Muscle layer of duodenum (tissue), 2 donors: ENCODE data around the gene SIK2.
A peak's percentile ranks its signal among the peaks of the same experiment; 100 is the strongest.

Experiments used
- H3K27ac ChIP-seq: one replicate; pipeline ENCODE4 v1.7.0; 2013; ENCODE audit warnings: mild to moderate bottlenecking, low read length
- H3K27me3 ChIP-seq: one replicate; pipeline ENCODE4 v1.7.0; 2013; ENCODE audit warnings: low read depth, mild to moderate bottlenecking, control low read depth, low read length
- H3K36me3 ChIP-seq, 2 donors: one replicate each; pipeline ENCODE4 v1.7.0; 2013; ENCODE audit warnings: low read length in 2 of 2, control low read depth in 1 of 2, mild to moderate bottlenecking in 1 of 2; ENCODE audit not compliant: insufficient read depth in 2 of 2, control insufficient read depth in 1 of 2
- H3K4me1 ChIP-seq, 2 donors: one replicate each; pipeline ENCODE4 v1.7.0; 2013; ENCODE audit warnings: low read length in 2 of 2, mild to moderate bottlenecking in 2 of 2, control low read depth in 1 of 2, moderate library complexity in 1 of 2; ENCODE audit not compliant: insufficient read depth in 2 of 2, control insufficient read depth in 1 of 2
- H3K4me3 ChIP-seq, 2 donors: one replicate each; pipeline ENCODE4 v1.7.0; 2013; ENCODE audit warnings: low read length in 2 of 2, low read depth in 1 of 2, mild to moderate bottlenecking in 1 of 2
- H3K9me3 ChIP-seq, 2 donors: one replicate each; pipeline ENCODE4 v1.7.0; 2013; ENCODE audit warnings: low read length in 2 of 2, control low read depth in 1 of 2, mild to moderate bottlenecking in 1 of 2; ENCODE audit not compliant: control insufficient read depth in 1 of 2
- donor health status: healthy.

SIK2 gene

DNA sequence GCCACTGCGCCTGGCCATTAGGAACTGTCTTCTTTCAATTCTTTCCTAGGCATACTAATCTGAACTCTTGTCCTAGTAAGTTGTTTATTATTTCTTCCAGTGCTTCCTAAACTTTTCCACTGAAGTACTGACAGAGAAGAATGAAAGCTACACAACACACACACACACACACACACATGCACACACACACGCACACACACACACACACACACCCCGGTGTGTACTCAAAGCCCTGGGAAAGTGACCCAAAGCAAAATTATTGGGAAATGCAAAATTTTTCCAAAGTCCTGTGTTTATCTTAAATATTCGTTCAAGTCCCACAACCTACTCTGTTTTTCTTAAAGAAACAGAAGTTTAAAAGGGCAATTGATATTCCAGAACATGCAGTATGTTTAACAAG lies 19.4 kb upstream of the SIK2 start:
- H3K4me3 ChIP-seq: no peak overlapping the region
- no peaks in the 10 kb centered on the region for H3K36me3 ChIP-seq
- no peaks in the 10 kb centered on the region for H3K9me3 ChIP-seq
- H3K27me3 ChIP-seq: no peaks in the 10 kb centered on the region
- no peak overlapping the region for H3K27ac ChIP-seq
- peaks cover 0 to 13% of the 10 kb centered on the region in 2 donors for H3K4me1 ChIP-seq

DNA sequence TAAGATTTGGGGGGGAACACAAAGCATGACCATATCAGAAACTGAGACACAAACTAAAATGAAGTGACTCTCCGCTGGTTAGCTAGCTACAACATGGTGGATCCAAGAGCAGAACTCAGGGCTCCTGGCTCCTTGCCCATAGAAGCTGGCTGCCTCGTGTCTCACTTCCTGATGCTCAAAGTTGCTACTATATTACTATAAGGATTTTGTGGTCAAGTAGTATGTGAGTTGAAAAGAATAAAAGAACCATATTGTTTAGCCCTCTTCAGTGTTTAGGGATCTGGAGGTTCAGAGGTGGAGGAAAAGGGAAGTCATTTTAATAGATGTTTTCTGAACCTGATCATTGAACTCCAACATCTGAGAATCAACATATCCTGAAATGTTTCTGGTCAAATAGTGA lies 16.9 kb upstream of the SIK2 start:
- Histone ChIP-seq H3K36me3 (no peaks in the 10 kb centered on the region), H3K9me3 (no peaks in the 10 kb centered on the region), H3K4me1 (peaks cover 0 to 18% of the 10 kb centered on the region in 2 donors), H3K27ac (no peak overlapping the region), H3K27me3 (no peaks in the 10 kb centered on the region), H3K4me3 (no peak overlapping the region)

DNA sequence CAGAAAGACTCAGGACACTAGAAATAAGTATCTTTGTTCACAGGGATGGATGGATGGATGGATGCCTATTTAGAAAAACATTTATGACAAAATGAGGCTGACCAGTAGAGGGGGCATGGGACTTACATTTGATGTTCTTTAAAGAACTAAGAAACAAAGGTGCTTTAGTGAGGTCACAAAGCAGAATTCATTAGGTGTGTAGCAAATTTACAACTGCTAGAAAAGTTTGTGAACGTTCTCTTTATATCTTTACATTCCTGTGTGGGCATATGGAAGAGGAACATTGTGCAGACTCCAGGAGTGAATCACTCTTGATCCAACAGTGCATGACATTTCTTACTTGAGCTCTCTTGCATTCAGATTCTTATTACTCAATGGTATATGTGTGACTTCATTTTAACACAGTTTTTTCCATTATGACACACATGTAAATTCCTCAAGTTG lies 15.8 kb upstream of the SIK2 start:
- Histone ChIP-seq H3K4me3 (no peak overlapping the region), H3K36me3 (no peaks in the 10 kb centered on the region), H3K27ac (no peak overlapping the region), H3K9me3 (no peaks in the 10 kb centered on the region), H3K4me1 (peaks cover 0 to 20% of the 10 kb centered on the region in 2 donors), H3K27me3 (no peaks in the 10 kb centered on the region)

DNA sequence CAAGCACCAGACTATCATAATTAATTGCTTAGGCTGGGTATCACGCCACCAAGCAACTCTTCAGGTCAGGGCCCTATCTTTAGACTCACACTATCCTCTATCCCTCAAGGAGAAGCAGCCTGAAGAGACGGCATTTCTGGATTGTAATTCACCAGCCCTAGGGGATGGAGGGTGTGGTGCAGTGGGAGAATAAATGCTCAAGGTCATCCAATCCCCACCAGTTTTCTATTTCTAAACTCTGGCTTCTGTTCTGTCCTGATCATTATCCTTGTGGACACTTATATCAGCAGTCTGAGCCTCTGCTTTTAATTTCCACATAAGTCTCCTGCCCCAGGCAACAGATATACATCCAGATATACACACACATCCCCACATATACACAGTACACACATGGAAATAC lies 13.1 kb upstream of the SIK2 start:
- Histone ChIP-seq H3K27ac (no peak overlapping the region), H3K4me3 (no peak overlapping the region), H3K27me3 (no peaks in the 10 kb centered on the region), H3K9me3 (no peaks in the 10 kb centered on the region), H3K4me1 (peaks cover 0 to 8% of the 10 kb centered on the region in 2 donors), H3K36me3 (no peaks in the 10 kb centered on the region)

DNA sequence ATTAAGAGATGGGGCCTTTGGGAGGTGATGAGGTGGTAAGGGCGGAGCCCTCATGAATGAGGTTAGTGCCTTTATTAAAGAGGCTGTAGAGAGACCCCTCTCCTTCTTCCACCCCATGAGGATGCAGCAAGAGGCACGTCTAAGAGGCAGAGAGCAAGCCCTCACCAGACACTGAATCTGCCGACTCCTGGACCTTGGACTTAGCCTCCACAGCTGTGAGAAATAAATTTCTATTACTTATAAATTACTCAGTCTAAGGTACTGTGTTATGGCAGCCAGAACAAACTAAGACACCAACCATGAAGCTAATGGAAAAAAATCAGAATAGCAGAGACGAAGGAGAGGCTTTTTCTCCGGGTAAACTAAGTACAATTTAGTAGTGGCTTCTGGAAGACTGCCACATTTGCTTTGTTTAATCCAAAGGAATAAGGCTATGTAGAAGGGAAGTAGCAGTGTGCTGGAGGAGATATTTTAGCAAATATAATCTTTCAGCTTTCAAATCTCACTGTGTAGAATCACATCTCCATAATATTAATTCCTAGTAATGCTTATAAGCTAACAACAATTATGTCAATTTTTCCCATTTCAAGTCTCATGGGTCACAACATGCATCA lies 12.3 kb upstream of the SIK2 start:
- peaks cover 0 to 8% of the 10 kb centered on the region in 2 donors for H3K4me1 ChIP-seq
- no peaks in the 10 kb centered on the region for H3K9me3 ChIP-seq
- H3K4me3 ChIP-seq: no peak overlapping the region
- H3K27me3 ChIP-seq: no peaks in the 10 kb centered on the region
- no peak overlapping the region for H3K27ac ChIP-seq
- no peaks in the 10 kb centered on the region for H3K36me3 ChIP-seq

DNA sequence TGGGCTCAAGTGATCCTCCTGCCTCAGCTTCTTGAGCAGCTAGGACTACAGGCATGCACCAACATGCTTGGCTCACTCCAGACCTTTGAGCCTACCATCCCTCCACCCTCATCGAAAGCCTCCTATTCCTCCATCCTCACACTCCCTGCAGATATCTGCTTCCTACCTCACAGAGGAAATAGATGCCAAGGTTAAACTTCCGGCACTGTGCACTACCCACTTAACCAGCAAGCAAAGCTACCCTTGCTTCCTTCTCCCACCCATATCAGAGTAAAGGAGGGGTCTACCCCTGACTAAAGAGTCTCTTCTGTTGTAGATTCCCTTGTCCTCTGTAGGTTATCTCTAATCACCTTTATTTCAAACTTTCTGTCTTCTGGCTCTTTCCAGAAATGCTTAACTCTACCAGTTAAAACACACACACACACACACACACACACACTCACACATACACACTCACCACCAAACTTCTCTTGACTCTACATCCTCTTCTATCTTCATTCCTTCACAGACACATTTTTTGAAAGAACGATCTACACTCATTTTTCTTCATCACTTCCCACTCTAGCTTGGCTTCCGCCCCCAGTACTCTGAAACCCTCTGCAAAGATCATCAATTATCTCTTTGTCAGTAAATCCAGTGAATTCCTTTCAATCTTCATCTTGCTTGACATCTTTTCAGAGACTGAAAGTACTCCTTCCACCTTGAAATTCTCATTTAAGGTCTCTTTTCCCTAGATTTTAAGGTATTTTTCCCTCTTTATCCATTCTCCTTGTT lies 10.9 kb upstream of the SIK2 start:
- H3K9me3 ChIP-seq: no peaks in the 10 kb centered on the region
- H3K27ac ChIP-seq: no peak overlapping the region
- H3K4me1 ChIP-seq: peaks cover 0 to 8% of the 10 kb centered on the region in 2 donors
- H3K36me3 ChIP-seq: no peaks in the 10 kb centered on the region
- no peak overlapping the region for H3K4me3 ChIP-seq
- no peaks in the 10 kb centered on the region for H3K27me3 ChIP-seq

DNA sequence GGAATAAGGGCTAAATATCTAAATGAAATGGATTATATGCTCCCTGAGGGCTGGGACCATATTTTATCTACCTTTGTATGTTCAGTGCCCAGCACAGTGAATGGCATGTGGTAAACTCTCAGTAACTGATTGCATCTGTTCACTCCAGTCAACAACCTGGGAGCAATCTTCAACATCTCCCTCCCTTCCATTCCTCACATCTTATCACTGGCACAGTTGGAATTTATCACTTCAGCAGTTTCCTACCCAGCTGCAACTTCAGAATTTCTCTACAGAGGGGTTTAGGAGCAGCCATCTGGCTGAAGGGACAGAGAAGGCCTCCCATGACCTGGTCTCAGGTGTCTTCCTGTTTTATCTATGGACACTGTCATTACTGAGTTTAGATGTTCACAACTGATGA lies 9.8 kb upstream of the SIK2 start:
- peaks cover 0 to 8% of the 10 kb centered on the region in 2 donors for H3K4me1 ChIP-seq
- no peaks in the 10 kb centered on the region for H3K36me3 ChIP-seq
- no peak overlapping the region for H3K27ac ChIP-seq
- no peak overlapping the region for H3K4me3 ChIP-seq
- no peaks in the 10 kb centered on the region for H3K9me3 ChIP-seq
- no peaks in the 10 kb centered on the region for H3K27me3 ChIP-seq

DNA sequence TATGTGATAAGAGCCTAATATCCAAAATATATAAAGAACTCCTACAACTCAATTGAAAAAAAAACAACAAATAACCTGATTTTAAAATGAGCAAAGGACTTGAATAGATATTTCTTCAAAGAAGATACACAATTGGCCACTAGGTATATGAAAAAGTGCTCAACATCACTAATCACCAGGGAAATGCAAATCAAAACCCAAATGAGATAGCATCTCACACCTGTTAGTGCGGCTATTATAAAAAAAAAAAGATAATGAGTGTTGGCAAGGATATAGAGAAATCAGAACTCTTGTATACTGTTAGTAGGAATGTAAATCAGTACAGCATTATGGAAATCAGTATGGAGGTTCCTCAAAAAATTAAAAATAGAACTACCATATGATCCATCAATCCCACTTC lies 5.9 kb upstream of the SIK2 start:
- Histone ChIP-seq H3K27me3 (no peaks in the 10 kb centered on the region), H3K4me1 (peaks cover 0 to 4% of the 10 kb centered on the region in 2 donors), H3K4me3 (no peak overlapping the region), H3K36me3 (no peaks in the 10 kb centered on the region), H3K27ac (no peak overlapping the region), H3K9me3 (no peaks in the 10 kb centered on the region)

DNA sequence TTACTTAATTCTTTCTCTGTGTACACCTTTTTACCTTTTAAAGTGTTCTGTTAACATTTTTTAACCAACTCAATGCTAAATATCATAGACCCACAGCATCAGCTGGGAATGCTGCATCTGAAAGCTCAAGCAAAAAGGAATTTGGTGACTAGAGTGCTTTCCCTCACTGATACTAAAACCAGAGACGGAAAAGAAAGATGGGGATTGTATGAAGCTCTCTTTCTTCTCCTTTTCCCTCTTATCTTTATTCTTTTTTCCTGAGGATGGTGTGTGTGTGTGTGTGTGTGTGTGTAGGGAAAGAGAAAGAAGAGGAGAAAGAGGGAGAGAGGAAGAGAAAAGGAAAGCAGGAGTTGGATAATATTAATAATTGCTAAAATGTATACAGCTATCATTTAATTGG lies 4.1 kb upstream of the SIK2 start:
- Histone ChIP-seq H3K4me3 (peak overlapping the region in 1 of 2 donors; percentile 30), H3K9me3 (no peaks in the 10 kb centered on the region), H3K36me3 (no peaks in the 10 kb centered on the region), H3K4me1 (peaks cover 0 to 8% of the 10 kb centered on the region in 2 donors), H3K27ac (peak overlapping the region; percentile 39), H3K27me3 (no peaks in the 10 kb centered on the region)

DNA sequence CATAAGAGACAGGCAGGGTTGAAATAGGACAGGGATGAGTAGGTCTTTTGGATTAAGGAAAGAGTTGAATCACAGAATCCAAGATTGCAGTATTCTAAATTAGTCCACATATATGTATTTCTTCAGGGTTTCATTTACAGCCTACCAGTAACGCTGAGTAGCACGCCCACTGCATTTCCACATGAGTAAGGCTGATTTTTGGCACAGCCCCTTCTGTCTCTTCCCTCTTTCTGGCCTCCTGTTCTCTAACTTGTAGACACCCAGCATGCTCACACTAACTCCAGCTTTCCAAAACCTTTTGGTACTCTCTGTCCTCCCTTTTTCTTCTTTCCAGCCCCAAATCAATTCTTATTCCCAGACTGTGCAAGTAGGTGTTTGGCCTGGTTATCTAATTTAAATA lies 3.7 kb upstream of the SIK2 start:
- Histone ChIP-seq H3K9me3 (no peaks in the 10 kb centered on the region), H3K4me1 (peaks cover 0 to 8% of the 10 kb centered on the region in 2 donors), H3K27me3 (no peaks in the 10 kb centered on the region), H3K27ac (no peak overlapping the region), H3K4me3 (no peak overlapping the region), H3K36me3 (no peaks in the 10 kb centered on the region)

DNA sequence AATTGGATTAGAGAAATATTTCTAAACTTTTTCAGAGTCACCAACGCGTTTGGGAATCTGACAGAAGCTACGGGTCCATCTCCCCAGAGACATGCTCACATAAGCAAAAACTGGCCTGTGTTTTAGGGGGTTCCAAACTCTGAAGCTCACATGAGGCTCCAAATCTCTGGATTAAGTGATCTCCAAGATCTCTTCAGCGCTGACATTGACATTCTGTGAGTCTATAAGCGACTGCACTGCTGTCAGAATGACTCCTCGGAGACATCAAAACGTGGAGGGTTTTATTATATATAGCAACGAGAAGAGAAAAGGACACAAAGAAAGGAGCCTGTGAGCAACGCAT lies 642 bp upstream of the SIK2 start:
- H3K27ac ChIP-seq: peak overlapping the region; percentile 37
- no peaks in the 10 kb centered on the region for H3K36me3 ChIP-seq
- H3K27me3 ChIP-seq: no peaks in the 10 kb centered on the region
- H3K9me3 ChIP-seq: no peaks in the 10 kb centered on the region
- peak overlapping the region; percentile 49 to 81 for H3K4me3 ChIP-seq
- H3K4me1 ChIP-seq: peaks cover 5 to 8% of the 10 kb centered on the region in 2 donors
